Ammon's horn (tissue), 1 donor: ENCODE results near the gene KYAT1.
"Not testable (repeated sequence)": the region's sequence is repeated elsewhere in the genome, so short reads cannot be mapped to it uniquely, and the experiment has no call there.

Experiments used
- DNase-seq: peaks from one replicate; pipeline ENCODE4 v3.0.0-alpha.2; 2016; ENCODE audit warnings: low spot score

Gene KYAT1

DNA sequence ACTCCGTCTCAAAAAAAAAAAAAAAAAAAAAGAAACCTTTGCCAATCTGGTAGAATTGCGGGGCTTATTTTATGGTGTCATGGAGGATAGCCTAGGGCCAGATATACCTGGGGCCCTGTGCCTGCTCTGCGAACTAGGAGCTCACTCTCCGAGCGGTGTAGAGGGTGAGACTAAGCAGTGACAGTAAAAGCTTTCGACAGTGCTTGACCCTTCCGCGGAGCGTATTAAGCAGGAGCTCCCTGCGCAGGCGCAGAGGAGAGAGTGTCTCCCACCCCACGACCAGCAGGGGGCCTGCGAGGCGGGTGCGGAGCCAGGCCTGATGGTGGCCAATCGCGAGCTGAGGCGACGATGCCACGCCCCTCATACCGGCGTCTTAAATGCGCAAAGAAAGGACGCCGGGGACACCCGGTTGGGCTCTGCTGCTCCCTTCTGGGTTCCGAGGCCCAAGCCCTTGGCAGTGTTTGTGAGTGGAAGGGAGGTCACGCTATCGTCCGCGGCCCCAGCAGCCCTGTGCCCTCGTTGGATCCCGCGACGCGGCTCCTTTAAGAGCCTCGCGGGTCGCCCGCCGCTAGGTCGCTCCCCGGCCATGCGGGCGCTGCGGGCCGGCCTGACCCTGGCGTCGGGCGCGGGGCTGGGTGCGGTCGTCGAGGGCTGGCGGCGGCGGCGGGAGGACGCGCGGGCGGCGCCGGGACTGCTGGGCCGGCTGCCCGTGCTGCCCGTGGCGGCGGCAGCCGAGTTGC, 63.5 kb downstream of the KYAT1 start, which contains the start of gene ENDOG:
TSS of gene ENDOG (plus strand) at position 402 of the 740 bp plus-strand sequence. CDS start at position 587, 185 bp downstream.
- DNase-seq = peak; percentile 99

DNA sequence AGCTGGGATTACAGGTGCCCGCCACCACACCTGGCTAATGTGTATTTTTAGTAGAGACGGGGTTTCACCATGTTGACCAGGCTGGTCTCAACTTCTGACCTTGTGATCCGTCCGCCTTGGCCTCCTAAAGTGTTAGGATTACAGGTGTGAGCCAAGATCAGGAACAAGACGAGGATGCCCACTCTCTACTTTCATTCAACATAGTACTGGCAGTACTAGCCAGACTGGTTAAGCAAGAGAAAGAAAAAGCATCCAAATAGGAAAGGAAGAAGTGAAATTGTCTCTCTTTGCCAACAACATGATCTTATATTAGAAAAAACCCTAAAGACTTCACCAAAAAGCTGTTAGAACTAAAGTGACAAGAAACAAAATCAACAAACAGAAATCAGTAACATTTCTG, 70.9 kb downstream of the KYAT1 start:
- DNase-seq = no peak

- no peak for DNase-seq
These were observed 71.9 kb downstream of the KYAT1 start for GRCh38 chr9:128809831-128810230.

GRCh38 chr9:128809036-128809599, 72.6 kb downstream of the KYAT1 start:
- no peak for DNase-seq

DNA sequence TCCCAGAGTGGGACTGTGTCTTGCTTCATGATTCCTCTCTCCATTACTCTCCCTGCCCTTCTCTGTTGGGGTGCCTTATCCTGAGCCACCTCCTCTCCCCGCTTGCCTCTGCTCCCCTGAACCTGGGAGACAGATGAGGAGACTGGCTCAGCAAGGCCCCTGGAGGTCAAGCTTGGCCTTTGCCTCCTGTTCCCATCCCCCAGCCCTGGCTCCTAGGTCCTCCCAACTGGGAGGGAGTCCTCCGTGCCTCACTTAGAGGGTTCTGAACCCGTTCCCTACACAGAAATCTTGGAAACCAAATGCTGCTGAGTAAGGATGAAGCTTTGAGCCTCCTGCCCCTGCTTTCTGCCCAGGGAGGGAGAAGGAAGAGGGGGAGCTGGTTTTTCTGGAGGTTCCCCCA, 73.2 kb downstream of the KYAT1 start:
- no peak for DNase-seq

DNA sequence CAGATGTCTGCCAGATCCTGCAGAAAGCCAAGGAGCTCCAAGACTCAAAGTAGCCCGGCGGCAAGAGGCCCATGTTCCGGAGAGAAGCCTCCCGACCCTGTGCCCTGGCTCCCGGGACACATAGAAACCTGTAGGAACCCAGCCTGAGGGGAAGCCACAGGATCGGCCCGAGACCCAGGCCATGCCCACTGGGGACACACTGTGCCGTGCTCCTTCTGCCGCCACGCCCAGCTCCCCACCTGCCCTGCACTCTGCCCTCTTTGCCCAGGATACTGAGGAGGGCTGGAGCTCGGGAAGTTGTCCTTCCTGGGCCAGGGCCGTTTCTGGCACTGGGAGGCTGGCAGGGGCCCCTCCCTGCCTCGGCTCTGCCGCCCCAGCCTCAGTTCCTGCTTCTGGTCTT, 73.9 kb downstream of the KYAT1 start:
- DNase-seq = no peak

- peak; percentile 70 for DNase-seq
These were observed 76.1 kb downstream of the KYAT1 start for GRCh38 chr9:128805661-128806060.

DNA sequence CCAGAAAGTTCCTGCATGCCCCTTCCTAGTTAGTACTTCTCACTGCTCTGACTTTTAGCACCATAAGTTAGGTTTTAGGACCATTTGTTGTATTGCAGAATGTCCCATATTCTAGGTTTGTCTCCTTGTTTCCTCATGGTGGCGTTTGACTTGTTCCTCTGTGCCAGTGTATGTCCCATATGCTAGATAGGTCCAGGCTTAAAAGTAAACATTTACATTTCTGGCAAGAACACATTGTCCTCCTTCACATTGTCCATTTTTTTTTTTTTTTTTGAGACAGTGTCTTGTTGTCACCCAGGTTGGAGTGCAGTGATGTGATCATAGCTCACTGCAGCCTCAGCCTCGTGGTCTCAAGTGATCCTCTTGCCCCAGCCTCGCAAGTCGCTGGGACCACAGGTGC, 79.3 kb downstream of the KYAT1 start:
- DNase-seq = no peak

DNA sequence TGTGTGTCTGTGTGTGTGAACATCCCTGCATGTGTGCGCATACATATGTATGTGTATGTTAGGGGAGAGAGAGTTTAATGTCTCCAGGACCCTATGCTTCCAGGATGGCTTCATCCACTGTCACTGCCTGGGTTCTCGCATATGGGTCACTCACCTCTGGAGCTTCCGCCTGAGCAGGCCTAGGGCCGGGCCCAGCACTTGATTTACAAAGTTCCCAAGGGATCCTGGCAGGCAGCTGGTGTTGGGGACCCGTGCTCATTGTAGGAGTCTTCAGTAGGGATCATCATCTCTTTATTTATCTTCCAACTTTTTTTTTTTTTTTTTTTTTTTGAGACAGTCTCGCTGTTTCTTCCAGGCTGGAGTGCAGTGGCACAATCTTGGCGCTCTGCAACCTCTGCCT, 81.7 kb downstream of the KYAT1 start:
- no peak for DNase-seq

DNA sequence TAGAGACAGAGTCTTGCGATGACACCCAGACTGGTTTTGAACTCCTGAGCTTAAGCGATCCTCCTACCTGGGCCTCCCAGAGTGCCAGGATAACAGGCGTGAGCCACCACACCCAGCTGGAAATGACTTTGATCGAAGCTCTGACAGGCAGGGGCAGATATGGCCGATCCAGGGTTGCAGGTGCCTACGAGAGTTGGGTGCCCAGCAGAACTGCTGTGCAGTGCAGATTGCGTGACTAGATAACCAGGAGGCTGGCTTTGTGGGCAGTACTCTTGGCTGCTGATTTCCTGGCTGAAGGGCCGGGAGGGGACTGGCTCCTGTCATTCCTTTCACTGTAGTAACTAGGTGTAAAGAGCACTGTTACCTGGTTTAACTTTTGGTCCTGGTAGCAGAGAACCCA, 82.9 kb downstream of the KYAT1 start:
- DNase-seq = no peak

DNA sequence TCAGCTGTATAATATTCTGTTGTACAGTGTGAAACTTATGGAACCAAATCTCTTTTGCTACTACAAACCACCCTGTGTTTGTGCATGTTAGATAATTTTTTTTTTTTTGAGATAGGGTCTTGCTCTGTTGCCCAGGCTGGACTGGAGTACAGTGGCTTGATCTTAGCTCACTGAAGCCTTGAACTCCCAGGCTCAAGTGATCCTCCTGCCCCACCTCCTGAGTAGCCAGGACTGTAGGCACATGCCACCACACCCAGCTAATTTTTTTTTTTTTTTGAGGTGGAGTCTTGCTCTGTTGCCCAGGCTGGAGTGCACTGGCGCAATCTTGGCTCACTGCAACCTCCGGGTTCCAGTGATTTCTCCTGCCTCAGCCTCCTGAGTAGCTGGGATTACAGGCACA, 86.8 kb downstream of the KYAT1 start:
- not testable (repeated sequence) for DNase-seq

DNA sequence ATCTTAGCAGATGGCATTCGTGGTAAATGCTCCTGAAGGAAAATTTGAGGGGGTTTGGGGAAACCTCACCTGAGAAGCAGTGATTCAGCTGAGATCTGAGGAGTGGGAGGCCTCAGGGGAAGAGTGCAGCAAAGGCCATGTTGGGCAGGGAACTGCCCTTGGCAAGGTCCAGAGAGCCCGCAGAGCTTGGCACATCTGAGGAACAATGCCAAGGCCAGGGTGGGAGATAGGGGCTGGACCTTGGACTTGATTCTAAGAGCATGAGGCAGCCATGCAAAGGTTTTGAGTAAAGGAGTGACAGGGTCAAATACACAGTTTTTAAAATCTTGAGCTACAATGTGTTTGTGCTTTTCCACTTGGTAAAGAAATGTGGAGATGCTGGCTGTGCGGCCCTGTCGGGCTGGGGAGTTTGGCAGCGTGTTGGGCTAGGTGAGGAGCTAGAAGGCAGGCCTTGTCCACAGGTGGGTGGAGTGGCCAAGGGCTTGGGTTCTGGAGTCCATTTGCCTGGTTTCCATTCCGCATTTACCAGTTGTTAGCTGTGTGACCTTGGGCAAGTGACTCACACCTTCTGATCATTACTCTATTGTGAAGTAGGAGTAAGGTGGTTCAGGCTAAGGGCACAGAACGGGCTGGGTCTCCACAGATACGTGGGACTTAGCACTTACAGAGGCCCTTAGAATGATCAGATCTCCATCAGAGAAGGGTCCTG, 88.6 kb downstream of the KYAT1 start:
- DNase-seq = no peak

DNA sequence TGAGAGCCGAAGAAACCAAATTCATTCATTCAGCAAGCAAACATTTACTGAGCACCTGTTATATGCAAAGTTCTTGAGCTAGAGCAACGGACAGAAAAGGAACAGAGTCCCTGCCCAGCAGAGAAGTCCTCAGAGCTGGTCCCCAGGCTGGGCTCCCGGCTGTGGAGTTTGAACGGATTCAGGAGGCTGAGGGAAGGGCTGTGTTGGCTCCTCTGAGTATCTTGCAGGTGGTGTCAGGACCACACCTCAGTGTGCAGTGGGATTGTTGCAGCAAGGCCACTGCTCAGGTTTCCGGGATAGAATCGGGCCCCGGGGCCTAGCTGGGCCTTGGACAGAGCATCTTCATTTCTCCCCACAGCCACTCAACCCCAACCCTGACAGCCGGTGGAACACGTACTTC, 89.6 kb downstream of the KYAT1 start:
- DNase-seq = no peak

GRCh38 chr9:128790536-128790935, 91.2 kb downstream of the KYAT1 start:
- no peak for DNase-seq

- no peak for DNase-seq
These were observed 93.3 kb downstream of the KYAT1 start for GRCh38 chr9:128788445-128788844.

- DNase-seq = no peak
These were observed 94.1 kb downstream of the KYAT1 start for GRCh38 chr9:128787659-128788058.

DNA sequence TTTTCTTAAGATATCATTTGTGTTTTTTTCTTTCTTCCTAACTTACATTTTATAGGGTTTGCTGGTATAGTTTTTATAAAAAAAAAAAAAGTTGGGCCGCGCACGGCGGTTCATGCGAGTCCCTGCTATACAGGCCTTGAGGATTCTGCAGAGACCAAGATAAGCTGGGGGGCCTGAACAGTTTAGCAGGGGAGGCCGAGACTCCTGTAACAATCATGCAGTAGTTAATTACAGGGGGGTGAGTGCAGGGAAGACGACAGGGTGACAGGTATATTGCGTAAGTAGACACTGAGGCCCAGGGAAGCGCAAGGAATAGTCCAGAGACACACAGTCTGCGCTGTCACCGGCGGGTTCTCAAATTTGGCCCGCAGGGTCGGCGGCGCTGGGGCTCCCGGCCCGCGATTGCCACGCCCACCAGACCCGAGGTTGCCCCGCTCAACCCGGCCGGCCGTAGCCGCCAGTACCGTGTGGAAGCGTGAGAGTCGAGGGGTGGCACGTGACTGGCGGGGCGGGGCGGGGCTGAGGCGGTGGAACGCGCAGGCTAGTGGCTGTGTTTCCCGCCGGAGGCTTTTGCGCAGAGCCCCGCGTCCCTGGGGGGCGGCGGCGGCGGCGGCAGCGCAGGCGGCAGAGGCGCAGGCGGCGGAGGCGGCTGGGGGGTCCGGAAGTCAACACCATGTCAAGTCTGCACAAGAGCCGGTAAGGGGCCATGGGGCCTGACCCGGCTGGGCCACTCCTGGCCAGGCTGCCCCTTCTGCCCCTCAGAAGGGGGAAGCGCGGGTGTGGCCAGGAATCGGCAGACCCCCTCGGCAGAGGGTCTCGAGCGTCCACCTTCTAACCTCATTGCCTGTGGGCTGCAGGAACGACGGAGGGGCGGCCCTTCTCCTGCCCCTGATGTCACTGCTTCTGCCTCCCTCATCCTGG, 94.8 kb downstream of the KYAT1 start, which contains the start of gene TBC1D13:
TSS of gene TBC1D13 (plus strand) at position 573 of the 921 bp plus-strand sequence. CDS start at position 674, 101 bp downstream.
- peak; percentile 90 for DNase-seq

- DNase-seq = no peak
These were observed 96.3 kb downstream of the KYAT1 start for GRCh38 chr9:128785427-128785826.
